Right lobe of liver (tissue), 4 donors: ENCODE results near the gene TBX1.

Experiments used
- POLR2A ChIP-seq: fragments of 450-650 bp; IDR thresholded peaks from one replicate; pipeline ENCODE4 v1.6.1; 2017; ENCODE audit warnings: antibody characterized with exemption, mild to moderate bottlenecking
- TF ChIP-seq, protein P1 (sequence below), 4 donors: fragments of 200-600 bp in 3 of 4; fragments of 450-650 bp in 1 of 4; IDR thresholded peaks; one replicate each; pipeline versions ENCODE4 v1.5.1 to v1.8.0; 2016 to 2022; ENCODE audit warnings: antibody characterized with exemption in 4 of 4, mild to moderate bottlenecking in 2 of 4
- donor health status: DM: no; HTN: no; CAD: no.
- donor health status: DM: no; HTN: no; CAD: no.
- donor health status: DM: no; HTN: yes; CAD: no.

DNA sequence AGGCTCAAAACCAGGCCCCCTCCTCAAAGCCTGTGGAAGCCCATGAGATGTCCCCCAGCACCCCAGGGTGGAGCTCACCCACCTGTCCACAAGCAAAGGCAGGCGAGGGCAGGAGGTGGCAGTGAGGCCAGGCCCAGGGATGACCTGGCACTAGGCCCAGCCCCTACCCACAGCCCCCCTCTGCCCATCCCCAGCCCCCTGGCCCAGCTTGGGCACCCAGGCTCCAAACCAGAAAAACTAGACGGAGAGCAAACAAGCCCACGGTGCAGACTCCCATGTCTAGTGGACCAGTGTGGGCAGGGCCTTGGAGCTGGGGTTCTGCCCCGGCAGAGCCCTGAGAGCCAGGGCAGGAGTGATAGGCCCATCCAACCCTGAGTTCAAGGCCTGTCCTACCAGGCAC lies 16.9 kb upstream of the TBX1 start:
- TF ChIP-seq, protein P1, sequence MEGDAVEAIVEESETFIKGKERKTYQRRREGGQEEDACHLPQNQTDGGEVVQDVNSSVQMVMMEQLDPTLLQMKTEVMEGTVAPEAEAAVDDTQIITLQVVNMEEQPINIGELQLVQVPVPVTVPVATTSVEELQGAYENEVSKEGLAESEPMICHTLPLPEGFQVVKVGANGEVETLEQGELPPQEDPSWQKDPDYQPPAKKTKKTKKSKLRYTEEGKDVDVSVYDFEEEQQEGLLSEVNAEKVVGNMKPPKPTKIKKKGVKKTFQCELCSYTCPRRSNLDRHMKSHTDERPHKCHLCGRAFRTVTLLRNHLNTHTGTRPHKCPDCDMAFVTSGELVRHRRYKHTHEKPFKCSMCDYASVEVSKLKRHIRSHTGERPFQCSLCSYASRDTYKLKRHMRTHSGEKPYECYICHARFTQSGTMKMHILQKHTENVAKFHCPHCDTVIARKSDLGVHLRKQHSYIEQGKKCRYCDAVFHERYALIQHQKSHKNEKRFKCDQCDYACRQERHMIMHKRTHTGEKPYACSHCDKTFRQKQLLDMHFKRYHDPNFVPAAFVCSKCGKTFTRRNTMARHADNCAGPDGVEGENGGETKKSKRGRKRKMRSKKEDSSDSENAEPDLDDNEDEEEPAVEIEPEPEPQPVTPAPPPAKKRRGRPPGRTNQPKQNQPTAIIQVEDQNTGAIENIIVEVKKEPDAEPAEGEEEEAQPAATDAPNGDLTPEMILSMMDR (IDR thresholded peaks at IDR 0.05), result no peak
- no peak for TF ChIP-seq POLR2A
